ENCODE measurements around the gene AHNAK. TPM values are rescaled to one million over a fixed set of nuclear protein-coding genes. Genes with fewer than 3 reads are reported as not detected.

The AHNAK gene
- total RNA-seq, 4 donors from 2014 or later, result 571 to 1,016 (median 697) TPM

DNA sequence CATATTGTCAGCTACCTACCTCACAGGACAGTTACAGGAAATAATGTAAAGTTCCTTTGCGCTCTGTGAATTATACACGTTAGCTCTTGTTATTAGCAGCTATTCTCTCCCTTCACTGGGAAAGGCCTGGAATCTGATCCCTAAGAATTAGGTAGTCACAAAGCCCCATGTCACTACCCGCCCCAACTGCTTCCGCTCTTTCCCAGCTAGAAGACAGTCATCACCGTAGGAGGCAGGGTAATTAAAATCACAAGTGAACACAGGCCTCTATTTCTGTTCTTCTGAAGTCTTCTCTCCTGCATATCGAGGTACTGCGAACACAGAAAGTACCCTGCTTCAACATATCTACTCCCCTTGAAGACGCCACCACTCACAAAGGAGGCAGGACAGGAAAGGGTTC lies 12.6 kb upstream of the AHNAK start:
- TF ChIP-seq, protein P1, sequence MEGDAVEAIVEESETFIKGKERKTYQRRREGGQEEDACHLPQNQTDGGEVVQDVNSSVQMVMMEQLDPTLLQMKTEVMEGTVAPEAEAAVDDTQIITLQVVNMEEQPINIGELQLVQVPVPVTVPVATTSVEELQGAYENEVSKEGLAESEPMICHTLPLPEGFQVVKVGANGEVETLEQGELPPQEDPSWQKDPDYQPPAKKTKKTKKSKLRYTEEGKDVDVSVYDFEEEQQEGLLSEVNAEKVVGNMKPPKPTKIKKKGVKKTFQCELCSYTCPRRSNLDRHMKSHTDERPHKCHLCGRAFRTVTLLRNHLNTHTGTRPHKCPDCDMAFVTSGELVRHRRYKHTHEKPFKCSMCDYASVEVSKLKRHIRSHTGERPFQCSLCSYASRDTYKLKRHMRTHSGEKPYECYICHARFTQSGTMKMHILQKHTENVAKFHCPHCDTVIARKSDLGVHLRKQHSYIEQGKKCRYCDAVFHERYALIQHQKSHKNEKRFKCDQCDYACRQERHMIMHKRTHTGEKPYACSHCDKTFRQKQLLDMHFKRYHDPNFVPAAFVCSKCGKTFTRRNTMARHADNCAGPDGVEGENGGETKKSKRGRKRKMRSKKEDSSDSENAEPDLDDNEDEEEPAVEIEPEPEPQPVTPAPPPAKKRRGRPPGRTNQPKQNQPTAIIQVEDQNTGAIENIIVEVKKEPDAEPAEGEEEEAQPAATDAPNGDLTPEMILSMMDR (IDR thresholded peaks at IDR 0.05), result no peak
- TF ChIP-seq POLR2A (IDR thresholded peaks at IDR 0.05), result no peak
- Histone ChIP-seq H3K9me3 (no peaks in the 10 kb centered on the region), H3K27ac (peak overlapping the region in 3 of 4 donors; percentile 79 to 90 (median 80)), H3K27me3 (no peaks in the 10 kb centered on the region), H3K4me1 (peaks cover 27 to 58% (median 41%) of the 10 kb centered on the region in 4 donors), H3K4me3 (no peak overlapping the region), H3K36me3 (peaks cover 0 to 43% (median 0%) of the 10 kb centered on the region in 3 donors)
- no peak for DNase-seq

DNA sequence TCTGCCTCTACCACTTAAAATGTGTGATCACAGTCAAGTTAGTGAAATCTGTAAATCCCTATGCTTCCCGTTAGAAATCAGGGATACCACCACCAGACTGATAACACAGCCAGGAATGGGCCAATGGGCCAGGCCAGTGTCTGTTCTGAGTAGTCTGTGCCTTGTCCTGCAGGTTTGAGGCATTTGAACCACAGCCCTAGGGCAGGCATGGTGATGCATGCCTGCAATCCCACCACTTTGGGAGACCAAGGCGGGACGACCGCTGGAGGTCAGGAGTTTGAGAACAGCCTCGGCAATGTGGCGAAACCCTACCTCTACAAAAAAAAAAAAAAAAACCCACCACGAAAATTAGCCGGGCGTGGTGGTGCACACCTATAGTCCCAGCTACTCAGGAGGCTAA lies 12.1 kb upstream of the AHNAK start:
- H3K27me3 ChIP-seq, result no peaks in the 10 kb centered on the region
- H3K9me3 ChIP-seq, result no peaks in the 10 kb centered on the region
- H3K36me3 ChIP-seq, result peaks cover 0 to 38% (median 0%) of the 10 kb centered on the region in 3 donors
- peaks cover 29 to 63% (median 46%) of the 10 kb centered on the region in 4 donors for H3K4me1 ChIP-seq
- TF ChIP-seq, protein P1 (IDR thresholded peaks at IDR 0.05), result no peak
- no peak for TF ChIP-seq POLR2A (IDR thresholded peaks at IDR 0.05)
- H3K27ac ChIP-seq, result peak overlapping the region; percentile 48 to 90 (median 77)
- DNase-seq, result no peak
- H3K4me3 ChIP-seq, result no peak overlapping the region

DNA sequence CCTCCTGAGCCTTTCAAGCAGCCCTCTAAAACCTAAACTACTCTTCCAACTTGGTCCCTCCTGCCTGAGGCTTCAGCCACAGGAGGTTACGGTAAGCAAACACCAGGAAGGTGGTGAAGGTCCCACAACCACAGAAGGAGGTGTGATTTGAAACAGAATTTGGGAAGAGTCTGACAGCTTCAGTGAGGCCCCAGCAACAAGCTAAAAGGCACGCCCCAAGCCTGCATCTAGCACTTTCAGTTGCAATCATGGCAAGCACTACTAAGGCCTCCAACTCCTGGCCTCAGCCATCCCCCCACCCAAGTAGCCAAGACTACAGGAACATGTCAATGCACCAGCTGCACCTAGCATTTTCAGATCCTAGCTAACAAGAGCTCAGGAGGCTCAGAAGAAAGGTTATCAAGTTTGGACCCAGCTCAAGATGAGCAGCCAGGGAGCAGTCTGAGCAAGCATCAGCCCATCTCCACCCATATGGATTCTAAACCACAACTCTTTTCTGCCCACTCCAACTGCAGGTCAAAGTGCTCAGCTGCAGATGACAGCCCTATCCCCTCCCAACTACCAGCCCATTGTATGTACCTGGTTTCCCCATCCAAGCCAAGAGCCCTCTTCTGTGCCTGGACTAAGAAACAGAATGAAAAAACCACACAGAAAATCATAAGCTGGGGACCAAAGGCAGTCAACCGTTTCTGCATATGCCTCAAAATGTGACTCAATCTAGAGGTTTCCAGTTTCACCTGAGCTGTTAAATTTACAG lies 10.4 kb upstream of the AHNAK start:
- Histone ChIP-seq H3K36me3 (peaks cover 0 to 22% (median 0%) of the 10 kb centered on the region in 3 donors), H3K9me3 (no peaks in the 10 kb centered on the region), H3K27me3 (no peaks in the 10 kb centered on the region), H3K4me3 (peak overlapping the region in 3 of 4 donors; percentile 5 to 29 (median 26)), H3K27ac (peak overlapping the region; percentile 74 to 99 (median 94)), H3K4me1 (peaks cover 35 to 76% (median 58%) of the 10 kb centered on the region in 4 donors)
- TF ChIP-seq, protein P1 (IDR thresholded peaks at IDR 0.05), result no peak
- TF ChIP-seq POLR2A (IDR thresholded peaks at IDR 0.05), result no peak
- DNase-seq, result peak in 2 of 3 donors; percentile 56 to 82

DNA sequence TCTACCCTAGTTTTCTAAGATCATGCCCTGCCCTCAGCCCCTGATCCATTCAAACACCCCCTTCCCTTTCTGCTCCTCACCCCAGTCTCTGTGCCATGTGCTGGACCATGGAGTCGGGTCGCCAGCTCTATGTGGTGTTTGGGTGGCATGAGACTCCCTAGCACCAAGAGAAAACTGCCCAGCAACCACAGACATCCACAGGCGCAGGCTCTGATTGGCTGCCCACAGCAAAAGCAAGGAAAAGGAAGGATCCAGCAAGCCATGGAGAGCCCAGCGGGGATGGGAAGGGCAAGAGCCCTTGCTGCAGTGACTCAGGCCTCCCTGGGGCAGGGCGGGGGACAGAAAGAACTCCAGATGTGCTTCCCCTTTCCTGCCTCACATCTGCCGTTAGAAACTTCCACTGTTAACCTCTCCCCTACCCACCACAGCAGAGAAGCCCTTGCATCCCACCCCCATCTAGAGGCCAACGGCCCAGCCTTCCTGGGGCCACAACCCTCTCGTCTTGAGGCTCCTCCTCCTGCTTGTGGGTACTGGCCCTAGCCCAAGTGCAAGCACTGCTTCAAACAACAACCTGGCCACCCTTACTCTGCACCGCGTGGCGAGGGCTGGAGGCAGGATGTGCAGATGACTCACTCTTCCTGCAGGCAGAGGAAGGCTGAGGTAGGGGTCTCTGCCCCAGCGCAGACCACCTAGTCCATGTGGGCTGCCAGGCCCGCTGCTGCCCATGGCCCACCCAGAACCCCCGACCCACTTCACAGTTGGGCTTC lies 9.7 kb upstream of the AHNAK start:
- Histone ChIP-seq H3K4me1 (peaks cover 39 to 77% (median 65%) of the 10 kb centered on the region in 4 donors), H3K36me3 (peaks cover 0 to 17% (median 0%) of the 10 kb centered on the region in 3 donors), H3K4me3 (peak overlapping the region in 3 of 4 donors; percentile 5 to 29 (median 26)), H3K9me3 (no peaks in the 10 kb centered on the region), H3K27me3 (no peaks in the 10 kb centered on the region), H3K27ac (peak overlapping the region; percentile 74 to 99 (median 94))
- TF ChIP-seq, protein P1 (IDR thresholded peaks at IDR 0.05), result peak in 1 of 6 experiments; percentile 1
- peak in 1 of 2 donors; percentile 64 for TF ChIP-seq POLR2A (IDR thresholded peaks at IDR 0.05)
- peak; percentile 89 to 95 (median 89) for DNase-seq

DNA sequence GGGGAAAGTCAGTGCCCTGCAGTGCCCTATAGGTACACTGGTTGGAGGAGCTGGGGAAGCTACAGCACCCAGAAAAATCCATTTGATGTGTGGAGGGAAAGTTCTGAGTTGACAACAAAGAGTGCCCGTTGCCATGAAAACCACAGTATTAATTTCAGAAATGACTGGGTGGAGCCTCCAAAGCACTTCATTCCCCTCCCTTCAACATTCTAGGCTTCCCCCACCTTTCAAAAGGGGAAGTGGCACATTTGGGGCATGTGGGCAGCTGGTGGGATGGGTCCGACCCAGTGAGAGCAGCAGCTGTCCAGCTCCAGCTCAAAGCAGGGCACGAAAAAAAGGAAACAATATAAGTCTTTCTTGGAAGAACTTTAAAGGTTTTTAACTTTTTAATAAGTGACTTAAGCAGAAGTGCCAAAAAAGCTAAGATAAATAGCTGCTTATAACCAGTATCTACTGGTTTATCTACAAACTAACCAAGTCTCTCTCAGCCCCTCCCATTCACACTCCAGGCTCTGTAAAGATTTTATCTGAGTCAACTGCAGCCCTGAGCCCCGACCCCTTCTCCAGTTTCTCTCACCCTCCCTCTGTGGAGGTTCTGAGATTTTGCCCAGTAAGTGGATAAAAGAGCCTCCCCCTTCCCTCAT lies 9.0 kb upstream of the AHNAK start:
- peak in 2 of 3 donors; percentile 81 to 82 for DNase-seq
- peaks cover 36 to 77% (median 67%) of the 10 kb centered on the region in 4 donors for H3K4me1 ChIP-seq
- H3K27ac ChIP-seq, result peak overlapping the region; percentile 74 to 99 (median 94)
- no peaks in the 10 kb centered on the region for H3K9me3 ChIP-seq
- peaks cover 0 to 17% (median 0%) of the 10 kb centered on the region in 3 donors for H3K36me3 ChIP-seq
- H3K4me3 ChIP-seq, result peak overlapping the region in 1 of 4 donors; percentile 26
- no peak for TF ChIP-seq POLR2A (IDR thresholded peaks at IDR 0.05)
- TF ChIP-seq, protein P1 (IDR thresholded peaks at IDR 0.05), result no peak
- H3K27me3 ChIP-seq, result no peaks in the 10 kb centered on the region

Measured in Peyer's patch (tissue), 4 donors.